ENCODE data around the gene HS3ST5.
"Not testable (repeated sequence)": the region's sequence is repeated elsewhere in the genome, so short reads cannot be mapped to it uniquely, and the experiment has no call there.

HS3ST5 gene

GRCh38 chr6:114276783-114277182 lies 66.0 kb downstream of the HS3ST5 start:
- no peak for DNase-seq (ENCODE audit: low spot score)

DNA sequence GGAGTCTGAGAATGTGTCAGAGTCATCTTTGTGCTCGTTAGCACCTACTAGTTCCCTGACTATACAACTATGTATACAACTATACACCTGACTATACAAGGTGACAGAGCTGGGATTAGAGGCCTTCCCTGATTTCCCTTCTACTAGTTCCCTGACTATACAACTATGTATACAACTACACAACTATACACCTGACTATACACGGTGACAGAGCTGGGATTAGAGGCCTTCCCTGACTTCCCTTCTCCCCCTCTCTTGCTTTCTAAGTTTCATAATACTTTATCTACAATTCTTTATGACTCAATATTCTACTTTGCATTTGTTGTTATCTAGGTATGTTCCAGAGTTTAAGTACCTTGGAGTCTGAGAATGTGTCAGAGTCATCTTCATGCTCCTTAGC lies 68.0 kb downstream of the HS3ST5 start:
- DNase-seq (ENCODE audit: low spot score) = no peak

GRCh38 chr6:114272582-114272981 lies 70.2 kb downstream of the HS3ST5 start:
- DNase-seq (ENCODE audit: low spot score) = no peak

- no peak for DNase-seq (ENCODE audit: low spot score)
These were observed 71.4 kb downstream of the HS3ST5 start for GRCh38 chr6:114271405-114271804.

GRCh38 chr6:114267897-114268296 lies 74.9 kb downstream of the HS3ST5 start:
- DNase-seq (ENCODE audit: low spot score) = no peak

DNA sequence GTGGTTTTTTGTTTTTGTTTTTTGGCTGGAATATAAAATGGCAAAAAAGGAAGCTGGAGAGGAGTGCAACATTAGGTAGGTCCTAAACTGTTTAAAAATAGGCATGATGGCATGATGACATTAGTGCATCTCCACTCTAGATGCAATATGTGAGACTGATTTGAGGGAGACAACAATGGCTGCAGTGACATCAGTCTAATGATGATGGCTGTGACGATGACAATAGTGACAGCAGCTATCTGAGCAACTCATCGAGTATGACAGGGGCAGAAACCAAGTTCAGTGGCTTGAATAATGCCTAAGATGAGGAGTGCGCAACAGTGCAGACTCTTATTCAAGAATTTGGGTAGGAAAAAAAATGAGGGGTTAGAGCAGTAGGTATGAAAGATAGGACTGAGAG lies 82.0 kb downstream of the HS3ST5 start:
- DNase-seq (ENCODE audit: low spot score) = no peak

GRCh38 chr6:114258376-114258775 lies 84.4 kb downstream of the HS3ST5 start:
- no peak for DNase-seq (ENCODE audit: low spot score)

GRCh38 chr6:114253431-114253830 lies 89.4 kb downstream of the HS3ST5 start:
- no peak for DNase-seq (ENCODE audit: low spot score)

GRCh38 chr6:114249522-114249921 lies 93.3 kb downstream of the HS3ST5 start:
- DNase-seq (ENCODE audit: low spot score) = no peak

- DNase-seq (ENCODE audit: low spot score) = no peak
These were observed 95.7 kb downstream of the HS3ST5 start for GRCh38 chr6:114247101-114247500.

- DNase-seq (ENCODE audit: low spot score) = no peak
These were observed 102.0 kb downstream of the HS3ST5 start for GRCh38 chr6:114240796-114241195.

GRCh38 chr6:114228675-114229074 lies 114.1 kb downstream of the HS3ST5 start:
- DNase-seq (ENCODE audit: low spot score) = no peak

GRCh38 chr6:114227944-114228468 lies 114.8 kb downstream of the HS3ST5 start:
- no peak for DNase-seq (ENCODE audit: low spot score)

- no peak for DNase-seq (ENCODE audit: low spot score)
These were observed 122.6 kb downstream of the HS3ST5 start for GRCh38 chr6:114220241-114220640.

GRCh38 chr6:114218437-114219340 lies 124.1 kb downstream of the HS3ST5 start:
- DNase-seq (ENCODE audit: low spot score) = no peak

GRCh38 chr6:114217996-114218395 lies 124.8 kb downstream of the HS3ST5 start:
- DNase-seq (ENCODE audit: low spot score) = not testable (repeated sequence)

DNA sequence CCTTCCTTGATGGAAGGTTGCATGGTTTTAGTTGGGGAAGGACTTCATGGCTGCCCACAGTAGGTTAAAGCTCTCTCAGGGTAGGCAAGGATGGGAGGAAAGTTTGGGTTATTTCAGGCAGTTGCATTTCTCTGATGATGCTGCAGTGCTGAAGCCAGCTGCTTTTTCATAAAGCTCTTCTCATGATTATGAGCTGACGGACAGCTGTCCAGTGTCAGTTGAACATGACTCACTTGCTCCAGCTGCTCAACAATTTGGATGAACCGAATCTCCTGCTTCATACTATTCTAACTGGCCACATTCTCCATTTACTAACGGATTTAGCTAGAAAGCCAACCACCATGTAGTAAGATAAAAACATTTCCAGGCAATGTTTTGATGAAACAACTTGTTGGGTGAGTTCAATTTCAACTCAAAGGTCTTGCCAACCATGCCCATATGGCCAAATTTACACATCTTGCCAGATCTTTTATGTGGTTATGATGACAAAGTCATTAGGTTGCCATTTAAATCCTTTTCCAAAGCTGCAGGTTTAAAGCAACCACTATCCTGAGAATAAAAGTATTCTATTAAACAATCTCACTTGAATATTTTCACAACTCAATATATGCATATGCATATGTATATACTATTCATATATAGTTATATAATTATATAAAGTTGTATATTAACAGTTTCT lies 125.9 kb downstream of the HS3ST5 start:
- DNase-seq (ENCODE audit: low spot score) = no peak

DNA sequence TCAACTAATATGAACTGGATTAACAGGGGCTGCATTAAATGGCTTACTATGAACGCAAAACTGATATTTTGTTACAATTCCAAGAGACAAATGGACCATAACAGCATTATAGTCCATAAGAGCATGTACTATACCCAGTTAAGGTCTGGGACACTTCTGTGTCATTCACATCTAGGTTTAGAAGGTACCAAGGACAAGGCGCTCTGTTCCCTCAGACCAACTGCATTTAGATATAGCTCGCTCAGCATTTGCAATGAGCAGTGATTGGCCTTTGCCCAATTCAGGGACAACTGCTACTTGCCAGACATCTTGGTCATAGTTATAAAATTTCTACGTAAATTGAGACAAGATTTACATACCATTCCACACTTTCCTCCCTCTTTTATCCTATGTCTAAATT lies 132.4 kb downstream of the HS3ST5 start:
- no peak for DNase-seq (ENCODE audit: low spot score)

DNA sequence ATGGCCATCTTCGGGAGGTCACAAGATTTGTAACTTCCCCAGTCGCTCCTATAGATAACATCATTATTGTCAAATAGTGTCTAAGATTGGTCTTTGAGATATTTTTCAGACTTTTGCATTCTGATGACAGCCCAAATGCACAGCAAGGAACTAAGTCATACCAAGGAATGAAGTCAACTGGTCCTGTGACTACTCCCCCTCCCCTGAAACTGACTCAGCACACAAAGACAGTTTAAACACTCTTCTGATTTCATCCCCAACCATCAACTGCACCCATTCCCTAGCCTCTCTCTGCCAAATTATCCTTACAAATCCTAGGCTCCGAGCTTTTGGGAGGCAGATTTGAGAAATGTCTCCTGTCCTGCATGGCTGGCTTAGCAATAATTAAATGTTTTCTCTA lies 139.4 kb downstream of the HS3ST5 start:
- no peak for DNase-seq (ENCODE audit: low spot score)

- DNase-seq (ENCODE audit: low spot score) = no peak
These were observed 140.4 kb downstream of the HS3ST5 start for GRCh38 chr6:114202389-114202788.

DNA sequence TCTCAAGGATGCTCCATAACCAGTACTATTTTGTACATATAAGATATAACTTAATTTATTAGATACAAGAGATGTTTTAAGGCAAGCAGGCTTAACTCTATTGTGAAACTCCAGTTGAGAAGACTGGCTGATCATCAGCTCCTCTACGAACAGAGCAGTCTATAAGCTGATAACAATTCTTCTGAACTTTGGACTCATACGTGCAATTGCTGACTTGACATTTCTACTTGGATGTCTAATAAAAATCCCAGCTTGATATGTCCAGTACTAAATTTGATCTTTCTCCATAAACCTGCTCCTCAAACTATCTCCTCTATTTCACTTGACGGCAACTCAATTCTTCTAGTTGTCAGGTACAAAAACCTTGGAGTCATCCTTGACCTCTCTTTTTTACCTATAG lies 141.9 kb downstream of the HS3ST5 start:
- DNase-seq (ENCODE audit: low spot score) = no peak

DNA sequence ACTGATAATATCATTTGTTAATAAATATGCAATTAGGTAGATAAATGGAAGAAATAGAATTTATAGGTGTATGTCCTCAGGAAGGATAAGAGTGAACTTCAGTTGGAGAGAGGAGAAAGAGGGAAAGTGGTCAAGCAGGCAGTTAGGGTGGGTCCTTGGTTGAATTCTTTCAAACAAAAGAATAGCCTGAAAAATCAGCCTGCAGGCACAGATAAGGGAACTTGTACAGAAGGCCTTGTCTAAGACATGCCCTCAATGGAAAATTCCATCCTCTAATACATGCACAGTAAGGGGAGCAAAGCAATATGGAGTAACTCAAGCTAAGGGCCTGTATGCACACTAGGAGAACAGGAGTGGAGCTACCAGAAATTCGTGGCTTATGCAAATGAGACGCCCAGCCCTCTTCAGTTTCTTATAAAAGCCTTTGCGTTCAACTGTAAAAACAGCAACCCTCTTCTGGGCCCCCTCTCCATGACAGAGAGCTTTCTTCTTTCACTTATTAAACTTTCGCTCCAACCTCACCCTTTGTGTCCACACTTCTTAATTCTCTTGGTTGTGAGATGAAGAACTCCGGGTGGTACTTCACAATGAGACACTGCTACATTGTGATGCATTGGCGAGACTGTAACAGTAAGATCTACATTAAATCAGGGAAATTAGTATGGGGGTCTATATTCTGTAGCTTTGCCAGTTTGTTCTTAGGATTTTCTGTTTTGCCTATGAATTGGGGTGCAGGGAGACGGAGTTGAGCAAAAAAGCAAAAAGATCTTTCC lies 147.0 kb downstream of the HS3ST5 start:
- no peak for DNase-seq (ENCODE audit: low spot score)

DNA sequence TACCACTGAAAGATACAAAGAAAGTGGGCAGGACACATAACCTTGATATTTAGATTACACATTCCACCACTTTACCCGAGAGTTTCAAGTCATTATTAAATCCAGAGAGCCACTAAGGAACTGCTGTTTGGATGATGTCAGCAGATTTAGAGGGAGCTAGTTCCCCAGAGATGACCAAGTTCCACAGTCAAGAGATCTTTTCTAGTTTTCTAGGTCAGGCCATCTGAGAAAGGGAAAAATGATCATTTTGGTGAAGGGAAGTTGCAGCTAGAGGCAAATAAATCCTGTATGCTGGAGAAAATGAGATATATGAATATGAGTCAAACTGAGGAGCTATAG lies 147.8 kb downstream of the HS3ST5 start:
- DNase-seq (ENCODE audit: low spot score) = no peak
